ENCODE measurements around the gene FOXP1. TPM values are rescaled to one million over a fixed set of nuclear protein-coding genes. Genes with fewer than 3 reads are reported as not detected.

FOXP1 gene
- polyA plus RNA-seq, 12 donors, result 17.7 to 192 (median 22.0) TPM

DNA sequence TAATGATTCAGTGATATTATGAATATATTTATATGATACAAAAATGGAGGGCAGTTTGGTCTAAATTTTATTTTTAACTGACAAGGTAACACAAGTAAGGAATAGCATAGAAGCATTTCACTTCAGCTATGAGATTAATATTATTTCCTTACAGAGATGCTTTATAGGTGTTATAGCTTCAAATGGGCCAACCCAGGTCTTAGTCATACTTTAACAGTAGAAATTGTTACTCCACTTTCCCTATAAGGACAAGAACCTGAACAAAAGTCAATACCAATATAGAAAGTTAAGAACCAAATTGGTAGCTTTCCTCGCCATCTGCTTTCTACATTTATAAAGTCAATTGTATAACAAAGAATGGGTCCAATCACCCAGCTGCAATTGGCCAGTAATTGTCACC lies 570.6 kb downstream of the FOXP1 start:
- DNase-seq, result no peak

GRCh38 chr3:71011565-71012287 lies 571.8 kb downstream of the FOXP1 start:
- no peak for DNase-seq

DNA sequence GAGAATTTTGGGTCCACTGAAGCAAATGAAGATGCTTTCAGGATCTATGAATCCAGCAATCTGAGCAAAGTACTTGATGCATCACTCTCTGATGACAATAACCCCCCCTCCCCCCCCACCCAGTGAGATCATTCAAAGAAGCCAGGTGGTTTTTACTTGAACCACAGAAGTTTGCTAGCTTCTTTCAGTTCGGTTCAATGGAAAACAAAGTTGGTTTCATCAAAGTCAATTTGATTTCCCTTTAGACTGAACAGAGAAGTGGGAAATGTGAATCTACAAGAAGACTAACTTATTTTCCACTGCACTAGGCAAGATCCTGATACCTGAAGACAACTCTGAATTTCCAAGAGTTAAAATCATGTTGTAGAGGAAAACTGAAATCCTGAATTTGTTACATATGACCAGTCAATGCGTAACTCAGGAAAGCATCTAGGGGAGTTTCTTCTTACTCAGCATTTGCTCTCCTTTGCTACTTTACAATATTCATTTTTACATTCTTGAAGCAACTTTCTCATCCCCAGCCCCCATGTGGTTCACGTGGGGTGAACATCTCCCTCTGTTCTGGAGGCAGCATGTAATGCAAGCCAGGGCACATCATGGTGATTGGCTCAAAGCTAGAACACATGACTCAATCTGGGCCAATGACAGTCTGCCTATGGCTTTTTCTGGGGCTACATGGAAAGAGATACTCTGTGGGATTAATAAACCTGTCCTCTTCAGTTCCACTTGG lies 572.6 kb downstream of the FOXP1 start:
- DNase-seq, result no peak

GRCh38 chr3:71008350-71008935 lies 575.1 kb downstream of the FOXP1 start:
- no peak for DNase-seq

DNA sequence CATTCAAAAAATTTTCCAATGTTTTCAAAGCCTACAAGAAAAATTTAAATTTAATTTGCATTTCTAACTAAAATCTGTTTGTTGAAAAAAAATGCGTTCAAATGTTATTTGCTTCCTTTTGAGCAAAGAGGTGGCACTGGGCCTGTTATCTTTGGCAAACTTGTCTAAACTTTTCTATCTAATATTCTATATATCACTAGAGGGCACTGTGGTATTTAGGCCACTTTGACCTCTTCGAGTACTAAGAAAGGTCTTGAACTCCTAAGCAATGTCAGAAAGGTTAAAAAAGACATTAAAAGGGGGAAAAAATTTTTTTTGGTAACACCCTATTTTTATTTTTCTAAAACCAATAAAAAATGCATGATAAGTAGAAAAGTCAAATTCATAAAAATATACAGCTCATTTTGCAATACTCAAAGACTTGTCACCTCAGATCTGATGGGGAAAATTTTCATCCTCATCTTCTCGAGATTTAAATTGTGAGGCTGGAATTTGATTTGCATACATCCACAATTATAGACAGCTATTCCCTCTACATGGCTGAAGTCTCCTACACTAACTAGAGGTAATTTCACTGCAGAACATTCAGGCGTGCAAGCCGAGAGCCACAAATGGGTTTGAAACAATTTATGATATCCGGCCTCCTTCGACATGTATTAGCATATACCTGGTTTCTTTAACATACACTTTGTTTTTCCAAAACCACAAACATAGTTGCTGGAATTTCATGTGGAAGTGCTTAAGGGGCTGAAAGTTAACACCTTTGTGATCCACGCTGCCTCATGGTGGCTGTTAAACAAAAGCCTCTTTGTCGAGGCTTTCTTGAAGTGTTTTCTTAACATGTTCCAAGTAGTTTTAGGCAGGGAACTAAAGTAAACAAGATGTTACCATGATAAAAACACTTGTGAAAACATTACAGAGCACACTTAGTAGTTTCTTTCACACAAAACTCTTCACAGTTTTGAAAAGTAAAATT lies 576.4 kb downstream of the FOXP1 start:
- DNase-seq, result no peak

GRCh38 chr3:71005702-71006321 lies 577.7 kb downstream of the FOXP1 start:
- DNase-seq, result no peak

DNA sequence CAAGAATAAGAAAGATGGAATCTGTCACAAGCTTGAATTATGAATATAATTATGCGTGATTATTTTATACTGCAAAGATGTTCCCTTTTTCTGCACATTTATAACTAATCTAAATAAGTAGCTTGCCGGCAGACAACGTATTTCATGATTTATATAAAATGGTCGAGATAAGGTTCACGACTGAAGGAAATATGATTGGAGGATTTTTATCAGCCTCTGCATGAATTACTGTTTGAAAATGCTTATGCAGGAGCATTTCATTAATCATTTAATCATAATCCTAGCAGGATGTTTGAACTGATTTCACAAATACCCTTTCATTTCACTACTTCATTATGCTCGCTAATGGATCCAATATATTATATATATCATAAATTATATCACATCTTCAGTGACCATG lies 580.0 kb downstream of the FOXP1 start:
- no peak for DNase-seq

GRCh38 chr3:71002298-71002697 lies 581.2 kb downstream of the FOXP1 start:
- DNase-seq, result no peak

DNA sequence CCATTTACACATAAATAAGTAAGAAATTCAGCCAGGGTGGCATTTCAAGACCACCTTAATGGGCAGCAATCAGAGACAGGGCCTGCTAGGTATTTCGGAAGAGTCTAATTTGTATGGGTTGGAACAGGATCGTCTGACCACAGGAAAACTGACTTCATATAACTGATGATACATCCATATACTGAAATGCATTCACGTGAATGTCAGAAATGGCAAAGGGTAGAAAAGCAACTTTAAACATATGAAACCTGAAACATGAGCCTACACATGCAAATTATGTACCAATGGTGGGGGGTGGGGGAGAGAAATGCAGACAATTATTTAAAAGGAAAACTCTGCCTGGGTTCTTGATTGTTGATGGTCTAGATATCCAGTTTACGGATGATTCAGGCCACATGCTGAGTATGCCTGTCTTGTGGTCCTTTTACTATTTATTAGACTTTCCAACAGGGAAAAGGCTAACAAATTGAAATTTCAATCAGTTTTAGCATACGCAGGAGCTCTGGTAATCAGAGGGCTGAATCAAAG lies 582.2 kb downstream of the FOXP1 start:
- DNase-seq, result no peak

DNA sequence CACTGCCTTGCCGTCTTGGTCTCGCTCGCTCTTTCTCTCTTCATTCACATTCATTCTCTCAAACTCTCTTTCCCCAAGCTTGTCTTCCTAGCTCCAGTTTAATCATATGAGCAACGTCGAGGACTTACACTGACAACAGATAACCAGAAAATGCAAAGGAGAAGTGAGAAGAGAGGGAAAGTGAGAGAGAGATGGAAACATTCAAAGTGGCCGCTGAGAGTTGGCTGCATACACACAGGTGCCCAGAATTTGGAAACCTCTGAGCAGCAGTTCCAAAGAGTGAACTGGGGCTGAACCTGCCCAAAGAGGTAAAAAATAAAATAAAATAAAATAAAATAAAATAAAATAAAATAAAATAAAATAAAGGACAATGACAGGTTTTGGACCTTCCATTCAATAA lies 583.0 kb downstream of the FOXP1 start:
- DNase-seq, result no peak

DNA sequence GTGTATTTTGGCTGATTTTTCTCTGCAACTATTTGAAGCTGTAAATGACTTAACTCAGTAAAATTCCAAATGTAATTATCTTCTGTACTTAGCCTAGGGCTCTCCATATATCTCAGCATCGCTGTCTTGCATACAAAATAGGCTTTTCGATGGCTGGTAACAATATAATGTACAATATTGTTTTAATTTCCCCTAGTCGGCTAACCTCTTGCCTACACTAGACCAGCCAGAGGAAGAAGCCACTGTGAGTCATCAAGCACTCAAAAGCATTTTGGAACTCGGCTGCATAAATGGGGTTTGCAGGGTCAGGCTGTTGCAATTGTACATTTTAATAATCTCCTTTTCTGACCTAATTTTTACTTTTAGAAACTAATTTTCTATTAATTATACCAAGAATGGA lies 583.8 kb downstream of the FOXP1 start:
- DNase-seq, result no peak

GRCh38 chr3:70996082-70996481 lies 587.4 kb downstream of the FOXP1 start:
- no peak for DNase-seq

GRCh38 chr3:70994644-70995043 lies 588.9 kb downstream of the FOXP1 start:
- no peak for DNase-seq

DNA sequence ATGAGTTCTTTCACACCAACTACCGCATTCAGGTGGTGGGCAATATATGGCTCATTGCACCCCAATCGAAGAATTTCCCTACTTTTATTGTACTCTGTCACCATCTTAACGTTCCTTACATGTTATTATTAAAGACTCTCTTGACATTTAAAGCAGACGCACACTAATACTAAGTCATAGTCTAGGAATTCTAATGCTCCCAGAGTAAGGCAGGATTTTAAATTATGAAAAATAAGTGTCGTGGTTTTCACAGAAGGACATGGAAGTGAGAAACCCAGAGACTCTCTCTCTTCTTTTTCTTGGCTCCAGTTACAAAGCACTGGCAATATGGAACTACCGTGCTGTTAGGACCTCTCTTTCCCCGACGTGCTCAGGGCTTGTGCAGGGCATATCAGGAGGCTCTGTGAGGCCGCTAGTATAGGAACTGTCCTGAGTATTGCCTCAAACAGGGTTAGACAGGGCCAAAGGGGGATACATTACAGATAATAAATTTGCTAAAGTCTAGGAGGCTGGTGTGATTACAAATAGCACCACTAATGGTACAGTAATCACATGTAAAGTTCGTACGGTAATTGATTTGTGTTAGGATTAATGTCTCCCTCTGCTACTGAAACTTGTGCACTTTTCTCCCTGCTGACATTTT lies 590.8 kb downstream of the FOXP1 start:
- no peak for DNase-seq

GRCh38 chr3:70992131-70992530 lies 591.4 kb downstream of the FOXP1 start:
- no peak for DNase-seq

DNA sequence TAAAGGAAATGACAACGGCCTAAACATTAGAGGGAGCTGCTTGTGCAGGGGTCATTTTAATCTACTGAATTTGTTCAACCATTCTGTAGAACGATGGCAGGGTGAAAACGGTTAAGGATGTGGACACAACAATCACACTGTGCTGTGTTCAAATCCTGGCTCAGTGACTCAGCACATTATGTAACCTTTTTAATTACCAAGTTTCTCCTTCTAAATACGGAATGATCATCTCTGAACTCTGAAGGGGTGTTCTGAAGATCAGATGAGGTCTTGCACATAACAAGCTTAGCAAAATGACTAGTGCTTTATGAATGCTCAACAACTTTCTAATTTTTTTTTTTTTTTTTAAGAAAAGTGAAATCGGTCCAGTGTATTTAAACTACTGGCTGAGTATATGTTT lies 592.8 kb downstream of the FOXP1 start:
- no peak for DNase-seq

- no peak for DNase-seq
Observed at GRCh38 chr3:70990185-70990584, 593.3 kb downstream of the FOXP1 start.

GRCh38 chr3:70989174-70989573 lies 594.4 kb downstream of the FOXP1 start:
- no peak for DNase-seq

DNA sequence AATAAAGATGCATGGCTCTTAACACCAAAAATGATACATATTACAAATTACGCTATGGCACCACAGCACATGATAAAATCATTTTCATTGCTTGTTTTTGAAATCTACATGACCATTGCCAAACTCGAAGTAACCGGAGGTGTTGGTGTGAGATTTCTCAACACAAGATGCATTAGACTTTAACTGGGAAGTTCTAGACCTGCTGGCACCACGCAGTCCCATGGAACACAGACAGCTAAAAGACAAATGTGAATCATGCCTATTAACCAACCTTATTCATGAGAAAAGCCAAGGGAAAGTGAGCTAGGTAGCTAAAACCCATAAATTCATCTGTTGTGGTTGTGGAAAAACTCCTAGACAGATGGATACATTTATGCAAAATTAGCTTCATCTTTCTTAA lies 595.4 kb downstream of the FOXP1 start:
- DNase-seq, result no peak

GRCh38 chr3:70985572-70985971 lies 598.0 kb downstream of the FOXP1 start:
- DNase-seq, result no peak
